ENCODE data around the gene FCRL1. TPM values are rescaled to one million over a fixed set of nuclear protein-coding genes. Genes with fewer than 3 reads are reported as not detected.

The FCRL1 gene, protein sequence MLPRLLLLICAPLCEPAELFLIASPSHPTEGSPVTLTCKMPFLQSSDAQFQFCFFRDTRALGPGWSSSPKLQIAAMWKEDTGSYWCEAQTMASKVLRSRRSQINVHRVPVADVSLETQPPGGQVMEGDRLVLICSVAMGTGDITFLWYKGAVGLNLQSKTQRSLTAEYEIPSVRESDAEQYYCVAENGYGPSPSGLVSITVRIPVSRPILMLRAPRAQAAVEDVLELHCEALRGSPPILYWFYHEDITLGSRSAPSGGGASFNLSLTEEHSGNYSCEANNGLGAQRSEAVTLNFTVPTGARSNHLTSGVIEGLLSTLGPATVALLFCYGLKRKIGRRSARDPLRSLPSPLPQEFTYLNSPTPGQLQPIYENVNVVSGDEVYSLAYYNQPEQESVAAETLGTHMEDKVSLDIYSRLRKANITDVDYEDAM
- under 1 TPM in 1 of 2 donors, not detected in 1; 0.37 TPM for total RNA-seq
- 0.80 TPM for polyA plus RNA-seq (ENCODE audit: insufficient read depth, low read depth, low replicate concordance)
- long read RNA-seq, donor 1: 0 reads
- long read RNA-seq, donor 2: 0 reads

- Histone ChIP-seq H3K9me3 (no peaks in the 10 kb centered on the region), H3K27ac (no peak within 1 kb of the TSS), H3K4me3 (no peak within 1 kb of the TSS), H3K36me3 (ENCODE audit: low read depth, missing control alignments) (no peaks in the 10 kb centered on the region), H3K4me1 (no peaks in the 10 kb centered on the region), H3K27me3 (no peaks in the 10 kb centered on the region)
- intact Hi-C loops (cut with DNase I; ENCODE audit: low total_unique reads): no loop called here
- no peak for DNase-seq
- no peak for TF ChIP-seq CTCF (IDR thresholded peaks at IDR 0.05)
- TF ChIP-seq POLR2A (IDR thresholded peaks at IDR 0.05): no peak
- 61 to 82% methylated on average over 3 of the region's 3 CpGs for WGBS, 2 donors
These were observed at the start of gene FCRL1 for GRCh38 chr1:157819896-157820295. FCRL1 (minus strand) TSS chr1:157820120; CDS start chr1:157820037, 83 bp downstream.

DNA sequence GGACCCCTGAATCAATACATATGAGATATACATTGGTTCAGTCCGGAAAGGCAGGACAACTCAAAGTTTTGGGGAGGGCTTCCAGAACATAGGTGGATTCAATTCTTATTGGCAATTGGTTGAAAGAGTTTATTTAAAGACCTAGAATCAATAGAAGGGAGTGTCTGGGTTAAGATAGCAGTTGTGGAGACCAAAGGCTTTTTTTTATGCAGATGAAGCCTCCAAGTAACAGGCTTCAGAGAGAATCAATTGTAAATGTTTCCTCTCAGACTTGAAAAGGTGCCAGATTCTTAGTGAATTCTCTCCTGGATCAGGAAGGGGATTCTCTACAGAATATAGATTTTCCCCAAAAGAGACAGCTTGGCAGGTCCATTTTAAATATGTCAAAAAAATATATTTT, 48.7 kb upstream of the FCRL1 start:
- intact Hi-C loops (cut with DNase I; ENCODE audit: low total_unique reads): no loop called here
- H3K36me3 ChIP-seq (ENCODE audit: low read depth, missing control alignments): no peaks in the 10 kb centered on the region
- WGBS, 2 donors: 100% methylated on average over 1 of the region's 1 CpG
- H3K9me3 ChIP-seq: no peaks in the 10 kb centered on the region
- TF ChIP-seq CTCF (IDR thresholded peaks at IDR 0.05) (no peak), POLR2A (IDR thresholded peaks at IDR 0.05) (no peak)
- H3K27ac ChIP-seq: no peak overlapping the region
- H3K27me3 ChIP-seq: no peaks in the 10 kb centered on the region
- H3K4me1 ChIP-seq: no peaks in the 10 kb centered on the region
- no peak for DNase-seq
- H3K4me3 ChIP-seq: no peak overlapping the region

GRCh38 chr1:157862114-157863070, 42.5 kb upstream of the FCRL1 start:
- DNase-seq: no peak
- 70 to 73% methylated on average over 6 of the region's 6 CpGs for WGBS, 2 donors
- no peaks in the 10 kb centered on the region for H3K27me3 ChIP-seq
- H3K4me1 ChIP-seq: no peaks in the 10 kb centered on the region
- H3K9me3 ChIP-seq: no peaks in the 10 kb centered on the region
- intact Hi-C loops (cut with DNase I; ENCODE audit: low total_unique reads): no loop called here
- no peak overlapping the region for H3K4me3 ChIP-seq
- H3K27ac ChIP-seq: no peak overlapping the region
- H3K36me3 ChIP-seq (ENCODE audit: low read depth, missing control alignments): no peaks in the 10 kb centered on the region
- no peak for TF ChIP-seq POLR2A (IDR thresholded peaks at IDR 0.05)
- no peak for TF ChIP-seq CTCF (IDR thresholded peaks at IDR 0.05)

- Histone ChIP-seq H3K27ac (no peak overlapping the region), H3K4me1 (no peaks in the 10 kb centered on the region), H3K27me3 (no peaks in the 10 kb centered on the region), H3K36me3 (ENCODE audit: low read depth, missing control alignments) (no peaks in the 10 kb centered on the region), H3K4me3 (no peak overlapping the region), H3K9me3 (no peaks in the 10 kb centered on the region)
- DNase-seq: no peak
- TF ChIP-seq CTCF (IDR thresholded peaks at IDR 0.05) (no peak), POLR2A (IDR thresholded peaks at IDR 0.05) (no peak)
- intact Hi-C loops (cut with DNase I; ENCODE audit: low total_unique reads): no loop called here
- WGBS, 2 donors: 86 to 90% methylated on average over 2 of the region's 2 CpGs
These were observed 36.6 kb upstream of the FCRL1 start for GRCh38 chr1:157856538-157856937.

Measured in testis (tissue), 5 donors.